ENCODE measurements around the gene PHF12. TPM values are rescaled to one million over a fixed set of nuclear protein-coding genes. Genes with fewer than 3 reads are reported as not detected.

Gene PHF12
- total and polyA plus RNA-seq, 2 of the 13 experiments (the other 11 are each of a cell fraction or from before 2014, with no cell fraction given), result 9.8 to 17.1 TPM

GRCh38 chr17:28863953-28864352 lies 87.4 kb downstream of the PHF12 start (continued):
- no peak for TF ChIP-seq KIAA2018 (CRISPR knock-in tag; IDR thresholded peaks at IDR 0.05; ENCODE audit: borderline replicate concordance)
- no peak for TF ChIP-seq ZSCAN25 (CRISPR knock-in tag; IDR thresholded peaks at IDR 0.05)
- no peak for TF ChIP-seq ZNF646 (CRISPR knock-in tag; IDR thresholded peaks at IDR 0.05)
